Parathyroid adenoma (tissue), 2 donors: Measurements from ENCODE around the gene DTWD2.

Source experiments
- H2AFZ ChIP-seq: fragments of 300-600 bp; sonication (generic); one replicate; pipeline ENCODE4 v1.7.0; 2017; ENCODE audit warnings: antibody characterized with exemption, mild to moderate bottlenecking
- H3K27ac ChIP-seq: fragments of 300-600 bp; sonication (generic); one replicate; pipeline ENCODE4 v1.7.0; 2017
- H3K27me3 ChIP-seq: fragments of 300-600 bp; sonication (generic); one replicate; pipeline ENCODE4 v1.7.0; 2017; ENCODE audit warnings: low read length; ENCODE audit not compliant: control insufficient read depth, insufficient read depth
- H3K36me3 ChIP-seq: fragments of 300-600 bp; sonication (generic); one replicate; pipeline ENCODE4 v1.7.0; 2017; ENCODE audit warnings: low read length; ENCODE audit not compliant: control insufficient read depth, insufficient read depth
- H3K4me1 ChIP-seq: fragments of 300-600 bp; sonication (generic); one replicate; pipeline ENCODE4 v1.7.0; 2017; ENCODE audit warnings: control low read depth
- H3K4me2 ChIP-seq: fragments of 300-600 bp; sonication (generic); one replicate; pipeline ENCODE4 v1.7.0; 2017; ENCODE audit warnings: low read length
- H3K4me3 ChIP-seq: fragments of 300-600 bp; sonication (generic); one replicate; pipeline ENCODE4 v1.7.0; 2017; ENCODE audit warnings: low read depth, low read length
- H3K79me2 ChIP-seq: fragments of 300-600 bp; sonication (generic); one replicate; pipeline ENCODE4 v1.7.0; 2017; ENCODE audit warnings: control low read depth
- H3K9ac ChIP-seq: fragments of 300-600 bp; sonication (generic); one replicate; pipeline ENCODE4 v1.7.0; 2017; ENCODE audit warnings: mild to moderate bottlenecking
- H3K9me3 ChIP-seq: fragments of 300-600 bp; sonication (generic); one replicate; pipeline ENCODE4 v1.7.0; 2017; ENCODE audit warnings: low read length; ENCODE audit not compliant: control insufficient read depth
- TF ChIP-seq, protein P1 (sequence below): fragments of 300-600 bp; sonication (generic); IDR thresholded peaks from one replicate; pipeline ENCODE4 v1.7.0; 2017; ENCODE audit warnings: antibody characterized with exemption, mild to moderate bottlenecking
- donor health status: primary hyperparathyroidism.

The DTWD2 gene

DNA sequence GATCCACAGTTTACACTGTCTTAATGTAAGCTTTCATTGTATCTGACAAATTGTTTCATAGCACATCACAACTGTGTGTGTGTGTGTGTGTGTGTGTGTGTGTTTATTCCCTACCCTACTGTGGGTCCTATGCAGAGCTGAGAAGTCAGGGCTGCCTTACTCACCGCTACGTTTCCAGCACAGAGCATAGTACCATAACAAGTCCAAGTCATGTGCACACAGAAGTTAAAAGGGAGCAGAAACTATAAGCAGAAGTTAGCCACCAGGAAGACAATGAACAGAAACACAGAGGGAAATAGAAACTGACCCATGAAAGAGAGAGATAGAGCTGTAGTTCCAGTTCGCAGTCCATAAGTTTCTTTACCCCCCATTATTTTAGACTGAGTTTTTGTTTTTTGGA is 44.3 kb upstream of the DTWD2 start:
- Histone ChIP-seq H3K79me2 (no peaks in the 10 kb centered on the region), H3K36me3 (no peaks in the 10 kb centered on the region), H3K9me3 (no peaks in the 10 kb centered on the region), H3K4me2 (no peak overlapping the region), H3K27me3 (no peaks in the 10 kb centered on the region), H3K27ac (no peak overlapping the region), H3K4me3 (no peak overlapping the region), H3K9ac (no peak overlapping the region), H3K4me1 (no peaks in the 10 kb centered on the region), H2AFZ (no peak overlapping the region)
- TF ChIP-seq, protein P1, sequence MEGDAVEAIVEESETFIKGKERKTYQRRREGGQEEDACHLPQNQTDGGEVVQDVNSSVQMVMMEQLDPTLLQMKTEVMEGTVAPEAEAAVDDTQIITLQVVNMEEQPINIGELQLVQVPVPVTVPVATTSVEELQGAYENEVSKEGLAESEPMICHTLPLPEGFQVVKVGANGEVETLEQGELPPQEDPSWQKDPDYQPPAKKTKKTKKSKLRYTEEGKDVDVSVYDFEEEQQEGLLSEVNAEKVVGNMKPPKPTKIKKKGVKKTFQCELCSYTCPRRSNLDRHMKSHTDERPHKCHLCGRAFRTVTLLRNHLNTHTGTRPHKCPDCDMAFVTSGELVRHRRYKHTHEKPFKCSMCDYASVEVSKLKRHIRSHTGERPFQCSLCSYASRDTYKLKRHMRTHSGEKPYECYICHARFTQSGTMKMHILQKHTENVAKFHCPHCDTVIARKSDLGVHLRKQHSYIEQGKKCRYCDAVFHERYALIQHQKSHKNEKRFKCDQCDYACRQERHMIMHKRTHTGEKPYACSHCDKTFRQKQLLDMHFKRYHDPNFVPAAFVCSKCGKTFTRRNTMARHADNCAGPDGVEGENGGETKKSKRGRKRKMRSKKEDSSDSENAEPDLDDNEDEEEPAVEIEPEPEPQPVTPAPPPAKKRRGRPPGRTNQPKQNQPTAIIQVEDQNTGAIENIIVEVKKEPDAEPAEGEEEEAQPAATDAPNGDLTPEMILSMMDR = no peak

DNA sequence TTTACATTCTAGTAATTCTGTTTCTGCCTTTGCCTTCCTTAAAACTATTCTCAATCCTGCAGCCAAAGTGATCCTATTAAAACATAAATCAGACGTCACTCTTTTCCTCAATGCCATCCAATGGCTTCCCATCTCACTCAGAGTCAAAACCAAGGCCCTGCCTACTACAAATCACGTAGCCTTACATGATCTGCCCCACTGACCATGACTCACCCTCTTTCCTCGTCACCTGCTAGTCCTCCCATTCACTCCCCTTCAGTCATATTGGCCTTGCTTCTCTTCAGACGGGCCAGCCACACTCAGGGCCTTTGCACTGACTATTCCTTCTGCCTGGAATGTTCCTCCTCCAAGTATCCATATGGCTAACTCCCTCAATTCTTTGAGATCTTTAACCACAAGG is 43.6 kb upstream of the DTWD2 start:
- no peak overlapping the region for H3K4me3 ChIP-seq
- no peaks in the 10 kb centered on the region for H3K36me3 ChIP-seq
- H3K9ac ChIP-seq = no peak overlapping the region
- no peaks in the 10 kb centered on the region for H3K9me3 ChIP-seq
- no peak overlapping the region for H2AFZ ChIP-seq
- H3K79me2 ChIP-seq = no peaks in the 10 kb centered on the region
- no peak overlapping the region for H3K4me2 ChIP-seq
- TF ChIP-seq, protein P1 = no peak
- H3K27ac ChIP-seq = no peak overlapping the region
- no peaks in the 10 kb centered on the region for H3K4me1 ChIP-seq
- no peaks in the 10 kb centered on the region for H3K27me3 ChIP-seq

DNA sequence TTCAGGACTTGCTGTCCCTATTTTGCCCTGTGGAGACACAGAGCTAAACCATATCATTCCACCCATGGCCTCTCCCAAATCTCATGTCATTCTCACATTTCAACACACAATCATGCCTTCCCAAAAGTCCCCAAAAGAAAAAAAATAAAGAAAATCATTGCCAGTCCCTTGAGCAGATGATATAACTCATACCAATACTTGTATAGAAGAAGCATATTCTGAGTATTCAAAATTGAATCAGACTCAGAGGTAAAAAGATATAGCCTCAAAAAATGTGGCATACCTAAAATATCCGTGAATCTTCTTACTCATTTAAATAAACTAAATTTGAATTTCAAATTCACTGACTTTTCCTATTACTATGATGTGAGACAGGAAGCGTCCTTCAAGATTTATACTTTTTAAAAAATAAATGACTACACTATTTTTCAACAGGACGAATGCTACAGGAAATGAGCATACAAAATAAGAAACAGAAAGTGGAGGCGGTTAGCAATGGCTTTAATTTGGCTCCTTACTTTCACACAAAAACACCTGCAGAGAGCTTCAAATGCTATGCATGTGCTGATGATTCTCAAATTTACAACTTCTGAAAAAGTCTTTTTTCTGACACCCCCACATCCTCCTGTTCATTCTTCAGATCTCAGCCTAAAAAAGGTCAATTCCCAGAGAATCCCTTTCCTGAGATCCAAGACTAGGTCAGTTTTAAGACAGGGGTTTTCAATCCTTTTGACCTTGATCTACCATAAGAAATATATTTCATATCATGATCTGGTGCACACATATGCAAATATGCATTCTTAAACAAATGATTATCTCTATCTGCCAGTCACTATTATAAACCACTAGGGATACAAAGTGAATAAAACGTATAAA is 42.9 kb upstream of the DTWD2 start:
- Histone ChIP-seq H3K9me3 (no peaks in the 10 kb centered on the region), H2AFZ (no peak overlapping the region), H3K4me1 (no peaks in the 10 kb centered on the region), H3K4me3 (no peak overlapping the region), H3K79me2 (no peaks in the 10 kb centered on the region), H3K27ac (no peak overlapping the region), H3K27me3 (no peaks in the 10 kb centered on the region), H3K9ac (no peak overlapping the region), H3K4me2 (no peak overlapping the region), H3K36me3 (no peaks in the 10 kb centered on the region)
- TF ChIP-seq, protein P1 = no peak

DNA sequence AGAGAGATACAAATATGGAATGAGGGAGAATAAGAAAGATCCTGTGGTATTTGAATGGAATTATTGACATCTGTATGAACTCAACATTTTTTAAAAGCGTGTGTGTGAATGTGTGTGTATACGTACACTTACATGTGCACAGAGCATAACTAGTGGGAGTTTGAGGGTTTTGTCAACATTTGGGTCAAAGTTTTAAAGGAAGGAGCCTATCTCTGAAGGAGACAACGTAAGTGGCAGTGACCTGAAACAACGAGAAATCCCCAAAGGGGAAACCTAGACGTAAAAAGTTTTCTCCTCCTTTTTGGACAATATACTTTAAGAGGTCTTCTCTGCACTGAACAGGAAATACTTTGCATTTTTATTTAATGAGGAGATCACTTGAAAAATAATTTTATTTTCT is 40.2 kb upstream of the DTWD2 start:
- Histone ChIP-seq H3K9ac (no peak overlapping the region), H3K79me2 (no peaks in the 10 kb centered on the region), H2AFZ (no peak overlapping the region), H3K4me3 (no peak overlapping the region), H3K9me3 (no peaks in the 10 kb centered on the region), H3K27ac (no peak overlapping the region), H3K36me3 (no peaks in the 10 kb centered on the region), H3K27me3 (no peaks in the 10 kb centered on the region), H3K4me1 (no peaks in the 10 kb centered on the region), H3K4me2 (no peak overlapping the region)
- TF ChIP-seq, protein P1 = no peak

DNA sequence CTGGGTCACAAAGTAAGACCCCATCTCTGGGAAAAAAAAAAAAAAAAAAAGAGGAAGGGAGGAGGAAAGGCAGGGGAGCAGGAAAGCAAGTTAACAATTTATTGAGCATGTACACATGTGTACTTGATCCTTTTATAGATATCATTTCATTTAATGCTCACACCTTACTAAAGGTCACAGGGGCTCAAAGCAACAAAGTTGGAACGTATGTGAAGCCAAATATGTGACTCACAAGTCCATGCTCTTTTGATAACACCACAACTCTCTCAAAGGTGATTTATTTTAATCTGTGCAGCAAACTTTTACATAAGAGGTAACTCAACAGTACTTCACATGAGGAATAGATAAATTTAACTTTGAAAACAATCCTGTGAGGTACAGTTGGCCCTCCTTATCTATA is 34.4 kb upstream of the DTWD2 start:
- Histone ChIP-seq H3K79me2 (no peaks in the 10 kb centered on the region), H3K36me3 (no peaks in the 10 kb centered on the region), H3K4me1 (no peaks in the 10 kb centered on the region), H3K9me3 (no peaks in the 10 kb centered on the region), H3K4me3 (no peak overlapping the region), H2AFZ (no peak overlapping the region), H3K27ac (no peak overlapping the region), H3K9ac (no peak overlapping the region), H3K4me2 (no peak overlapping the region), H3K27me3 (no peaks in the 10 kb centered on the region)
- TF ChIP-seq, protein P1 = no peak
